GM21576 (cell line): ENCODE data around the gene TEX22.

Source experiments
- ATAC-seq: cut with Tn5 transposase; IDR thresholded peaks from one replicate; pipeline ENCODE4 v1.9.1; 2021; ENCODE audit warnings: mild to moderate bottlenecking, moderate library complexity; ENCODE audit not compliant: unreplicated experiment

The TEX22 gene

GRCh38 chr14:105452963-105453362, 54.6 kb downstream of the TEX22 start:
- ATAC-seq: no peak

- no peak for ATAC-seq
Observed at GRCh38 chr14:105453847-105454246, 55.5 kb downstream of the TEX22 start.

GRCh38 chr14:105455086-105455640, 56.8 kb downstream of the TEX22 start:
- no peak for ATAC-seq

GRCh38 chr14:105455766-105456660, 57.7 kb downstream of the TEX22 start:
- no peak for ATAC-seq

DNA sequence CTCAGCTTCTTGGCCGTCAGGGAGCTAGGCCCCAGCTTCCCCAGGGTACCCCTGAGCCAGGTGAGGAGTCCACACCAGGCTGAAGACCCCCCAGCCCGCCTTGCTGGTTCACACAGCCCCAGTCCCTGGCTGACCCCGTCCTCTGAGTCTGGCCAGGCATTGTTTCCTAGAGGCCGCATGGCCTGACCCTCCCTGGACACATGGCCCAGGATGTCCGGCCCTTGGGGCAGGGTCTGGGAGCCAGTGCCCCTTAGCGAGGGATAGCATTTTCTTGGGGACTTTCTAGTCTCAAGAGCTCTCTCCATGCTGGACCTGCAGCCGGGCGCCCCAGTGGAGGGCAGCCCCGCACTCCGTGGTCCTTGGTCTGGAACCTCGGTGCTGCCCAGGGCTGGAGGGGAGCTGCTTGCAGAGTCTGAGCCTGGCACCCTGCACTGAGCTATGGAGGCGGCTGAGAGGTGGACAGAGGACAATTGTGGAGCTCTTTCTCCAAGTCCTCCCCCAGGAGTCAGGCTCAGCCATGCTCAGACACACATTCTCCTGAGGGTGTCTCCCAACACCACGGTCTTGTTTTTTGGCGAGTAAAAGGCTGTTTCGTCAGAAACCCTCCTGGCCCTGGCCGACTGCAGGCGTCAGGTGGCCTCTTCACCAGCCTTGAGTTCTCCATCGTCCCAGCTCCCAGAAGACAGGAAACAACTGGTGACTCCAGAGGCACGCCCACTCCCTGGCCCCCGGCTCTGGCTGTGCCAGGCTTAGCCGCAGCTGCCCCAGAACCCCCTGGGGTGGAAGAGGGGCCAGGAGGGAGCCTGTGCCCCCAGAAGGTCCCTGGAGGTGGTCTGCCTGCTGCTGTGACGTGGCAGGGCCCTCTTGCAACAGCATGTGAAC, 58.6 kb downstream of the TEX22 start:
- ATAC-seq: no peak

DNA sequence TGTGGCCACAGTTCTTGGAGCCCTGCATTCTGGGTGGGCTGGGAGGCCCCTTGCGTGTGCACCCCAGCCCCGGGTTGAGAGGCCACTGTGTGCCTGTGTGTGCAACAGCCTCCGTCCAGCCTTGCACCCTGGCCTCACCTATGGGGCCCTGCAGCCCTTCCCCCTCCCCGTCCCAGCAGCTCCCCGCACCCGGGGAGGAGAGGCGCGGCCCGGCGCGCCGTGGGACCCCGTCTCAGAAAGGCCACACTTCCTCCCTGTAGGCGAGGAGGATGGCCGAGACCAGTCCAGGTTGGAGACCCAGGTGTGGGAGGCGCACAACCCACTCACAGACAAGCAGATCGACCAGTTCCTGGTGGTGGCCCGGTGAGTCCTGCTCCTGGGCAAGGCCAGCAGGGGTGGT, 59.7 kb downstream of the TEX22 start:
- ATAC-seq: no peak

DNA sequence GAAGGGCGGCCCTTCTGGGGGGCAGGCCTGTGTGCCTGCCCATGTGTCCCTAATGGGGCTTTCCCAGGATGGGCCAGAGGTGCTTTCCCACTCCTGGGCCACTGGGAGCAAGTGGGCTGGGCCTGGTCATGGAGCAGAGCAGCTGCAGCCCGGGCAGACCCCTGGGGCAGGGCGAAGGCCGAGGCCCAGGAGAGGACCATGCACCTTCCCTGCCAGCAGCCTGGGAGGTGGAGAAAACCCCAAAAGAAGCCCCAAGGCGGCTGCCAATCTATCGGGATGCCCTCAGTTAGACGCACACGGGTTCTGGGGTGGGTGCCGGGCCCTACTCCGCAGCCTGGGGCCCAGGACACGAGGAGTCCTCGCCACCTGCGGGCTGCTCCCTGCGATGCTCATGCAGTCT, 60.2 kb downstream of the TEX22 start:
- no peak for ATAC-seq

GRCh38 chr14:105460116-105460515, 61.8 kb downstream of the TEX22 start:
- ATAC-seq: no peak

DNA sequence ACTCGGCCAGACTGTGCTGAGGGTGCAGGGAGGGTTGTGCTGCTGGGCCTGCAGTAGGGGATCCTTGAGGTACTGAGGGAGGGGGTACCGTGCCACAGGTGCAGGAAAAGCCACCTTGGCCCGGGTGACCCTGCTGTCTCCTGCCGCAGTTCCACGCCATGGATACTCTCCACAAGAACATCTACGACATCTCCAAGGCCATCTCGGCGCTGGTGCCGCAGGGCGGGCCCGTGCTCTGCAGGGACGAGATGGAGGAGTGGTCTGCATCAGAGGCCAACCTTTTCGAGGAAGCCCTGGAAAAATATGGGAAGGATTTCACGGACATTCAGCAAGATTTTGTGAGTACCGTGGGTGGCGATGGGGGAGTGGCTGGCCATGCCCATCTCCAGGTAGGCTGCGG, 62.3 kb downstream of the TEX22 start:
- no peak for ATAC-seq

DNA sequence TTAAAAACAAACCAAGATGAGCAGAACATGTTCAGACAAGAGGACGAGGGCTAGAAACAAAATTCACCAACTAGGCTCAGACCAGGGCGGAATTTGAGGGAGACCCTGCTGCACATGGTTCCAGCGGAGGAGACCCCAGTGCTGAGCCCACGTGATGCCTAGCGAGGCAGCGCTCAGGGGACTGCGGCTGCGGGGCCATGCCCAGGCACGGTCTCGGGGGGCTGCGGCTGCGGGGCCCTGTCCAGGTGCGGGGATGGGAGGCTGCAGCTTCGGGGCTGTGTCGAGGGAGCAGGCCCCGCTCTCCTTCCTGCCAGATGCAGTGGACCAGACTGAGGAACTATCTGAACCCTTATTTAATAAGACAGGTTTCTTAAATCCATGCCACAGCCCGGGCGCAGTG, 63.6 kb downstream of the TEX22 start:
- no peak for ATAC-seq
